GM06990 (cell line): ENCODE results near the gene SGCB.

Experiments
- DNase-seq: peaks from one replicate; pipeline ENCODE4 v3.0.0-alpha.2; 2011; ENCODE audit not compliant: insufficient read length; ENCODE audit errors: extremely low read depth
- H3K27me3 ChIP-seq: replicated peaks from 2 replicates; pipeline ENCODE4 v1.6.0; 2011; ENCODE audit warnings: low read length; ENCODE audit not compliant: control insufficient read depth, insufficient read depth
- H3K36me3 ChIP-seq: 2 replicates; pipeline ENCODE4 v1.5.1; 2011; ENCODE audit warnings: low read length; ENCODE audit not compliant: control insufficient read depth, insufficient read depth
- H3K4me3 ChIP-seq: replicated peaks from 2 replicates; pipeline ENCODE4 v1.5.1; 2011; ENCODE audit warnings: low read depth, mild to moderate bottlenecking, control low read depth, low read length
- TF ChIP-seq, protein P1 (sequence below): IDR thresholded peaks from 2 replicates; pipeline ENCODE4 v1.5.1; 2011; ENCODE audit warnings: low read length, control low read depth, mild to moderate bottlenecking, inconsistent platforms; ENCODE audit not compliant: insufficient read depth, poor library complexity, severe bottlenecking

Gene SGCB

GRCh38 chr4:52017814-52018213, 20.3 kb downstream of the SGCB start:
- DNase-seq, result no peak
- H3K4me3 ChIP-seq, result no peak overlapping the region
- TF ChIP-seq, protein P1, sequence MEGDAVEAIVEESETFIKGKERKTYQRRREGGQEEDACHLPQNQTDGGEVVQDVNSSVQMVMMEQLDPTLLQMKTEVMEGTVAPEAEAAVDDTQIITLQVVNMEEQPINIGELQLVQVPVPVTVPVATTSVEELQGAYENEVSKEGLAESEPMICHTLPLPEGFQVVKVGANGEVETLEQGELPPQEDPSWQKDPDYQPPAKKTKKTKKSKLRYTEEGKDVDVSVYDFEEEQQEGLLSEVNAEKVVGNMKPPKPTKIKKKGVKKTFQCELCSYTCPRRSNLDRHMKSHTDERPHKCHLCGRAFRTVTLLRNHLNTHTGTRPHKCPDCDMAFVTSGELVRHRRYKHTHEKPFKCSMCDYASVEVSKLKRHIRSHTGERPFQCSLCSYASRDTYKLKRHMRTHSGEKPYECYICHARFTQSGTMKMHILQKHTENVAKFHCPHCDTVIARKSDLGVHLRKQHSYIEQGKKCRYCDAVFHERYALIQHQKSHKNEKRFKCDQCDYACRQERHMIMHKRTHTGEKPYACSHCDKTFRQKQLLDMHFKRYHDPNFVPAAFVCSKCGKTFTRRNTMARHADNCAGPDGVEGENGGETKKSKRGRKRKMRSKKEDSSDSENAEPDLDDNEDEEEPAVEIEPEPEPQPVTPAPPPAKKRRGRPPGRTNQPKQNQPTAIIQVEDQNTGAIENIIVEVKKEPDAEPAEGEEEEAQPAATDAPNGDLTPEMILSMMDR, result no peak
- H3K36me3 ChIP-seq, result no peaks in the 10 kb centered on the region
- no peaks in the 10 kb centered on the region for H3K27me3 ChIP-seq

DNA sequence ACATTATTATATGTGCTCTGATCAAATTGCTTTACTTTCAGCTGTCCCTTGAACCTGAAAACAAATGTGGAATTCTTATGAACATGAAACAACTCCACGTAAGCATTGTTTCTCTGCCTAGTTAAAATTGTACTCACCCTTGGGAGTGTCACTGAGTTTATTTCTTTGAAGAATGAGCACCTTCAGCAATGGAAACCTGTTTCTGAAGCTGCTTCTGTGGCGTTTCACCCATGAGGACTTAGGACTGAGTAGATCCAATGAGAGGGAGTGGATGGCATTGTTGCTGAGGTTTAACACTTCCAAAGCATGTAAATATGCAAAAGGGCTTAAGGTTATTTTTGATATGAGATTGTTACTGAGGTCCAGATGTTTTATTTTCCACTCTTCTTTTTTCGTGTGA, 21.1 kb downstream of the SGCB start:
- no peak for DNase-seq
- H3K36me3 ChIP-seq, result no peaks in the 10 kb centered on the region
- H3K4me3 ChIP-seq, result no peak overlapping the region
- H3K27me3 ChIP-seq, result no peaks in the 10 kb centered on the region
- TF ChIP-seq, protein P1, result no peak

DNA sequence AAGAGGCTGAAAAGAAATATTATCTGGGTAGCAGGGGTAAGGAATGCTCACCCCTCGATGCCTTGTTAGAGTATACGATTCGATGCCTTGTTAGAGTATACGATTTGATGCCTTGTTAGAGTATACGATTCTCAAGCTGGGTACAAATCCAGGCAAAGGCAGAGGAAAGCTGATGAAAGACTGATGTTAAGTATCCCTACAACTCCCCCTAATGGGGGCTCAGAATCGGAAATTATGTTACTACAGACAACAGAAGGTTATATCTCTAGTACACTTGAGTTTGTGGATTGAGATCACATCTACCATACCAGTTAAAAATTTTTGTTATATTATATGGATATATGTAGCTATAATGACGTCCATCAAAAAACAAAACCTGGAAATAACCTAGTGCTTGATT, 22.7 kb downstream of the SGCB start:
- Histone ChIP-seq H3K4me3 (no peak overlapping the region), H3K36me3 (no peaks in the 10 kb centered on the region), H3K27me3 (no peaks in the 10 kb centered on the region)
- no peak for DNase-seq
- TF ChIP-seq, protein P1, result no peak

DNA sequence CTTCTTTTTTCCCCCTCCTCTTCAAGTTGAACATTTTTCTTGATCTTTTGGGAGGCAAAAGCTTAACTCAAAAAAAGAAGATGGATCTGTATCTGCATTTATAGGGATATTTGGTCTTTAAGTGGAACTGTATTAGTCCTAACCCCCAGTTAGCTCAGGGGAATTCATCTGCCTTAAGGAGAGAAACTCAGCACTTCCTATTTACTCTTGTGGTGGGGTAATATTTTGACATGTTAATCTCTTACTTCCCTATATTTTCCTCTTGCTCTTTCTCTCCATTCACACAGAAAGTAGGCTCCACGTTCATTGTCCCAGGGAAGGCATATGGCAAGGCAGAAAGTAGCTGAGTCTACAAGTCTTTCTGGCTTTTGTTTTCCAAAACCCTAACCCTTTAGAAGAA, 23.2 kb downstream of the SGCB start:
- H3K27me3 ChIP-seq, result no peaks in the 10 kb centered on the region
- DNase-seq, result no peak
- no peaks in the 10 kb centered on the region for H3K36me3 ChIP-seq
- no peak overlapping the region for H3K4me3 ChIP-seq
- TF ChIP-seq, protein P1, result no peak

GRCh38 chr4:52012651-52013050, 25.4 kb downstream of the SGCB start:
- no peak overlapping the region for H3K4me3 ChIP-seq
- H3K36me3 ChIP-seq, result no peaks in the 10 kb centered on the region
- H3K27me3 ChIP-seq, result no peaks in the 10 kb centered on the region
- no peak for DNase-seq
- TF ChIP-seq, protein P1, result no peak

GRCh38 chr4:52010986-52011385, 27.1 kb downstream of the SGCB start:
- Histone ChIP-seq H3K36me3 (no peaks in the 10 kb centered on the region), H3K27me3 (no peaks in the 10 kb centered on the region), H3K4me3 (no peak overlapping the region)
- TF ChIP-seq, protein P1, result no peak
- DNase-seq, result no peak
